GM12872 (cell line): ENCODE results near the gene TLCD2.

ENCODE experiments used
- TF ChIP-seq, protein P1 (sequence below): IDR thresholded peaks from 3 replicates; pipeline ENCODE4 v1.5.1; 2011; ENCODE audit warnings: low read depth, mild to moderate bottlenecking, low read length, moderate library complexity; ENCODE audit not compliant: insufficient read depth

Gene TLCD2

DNA sequence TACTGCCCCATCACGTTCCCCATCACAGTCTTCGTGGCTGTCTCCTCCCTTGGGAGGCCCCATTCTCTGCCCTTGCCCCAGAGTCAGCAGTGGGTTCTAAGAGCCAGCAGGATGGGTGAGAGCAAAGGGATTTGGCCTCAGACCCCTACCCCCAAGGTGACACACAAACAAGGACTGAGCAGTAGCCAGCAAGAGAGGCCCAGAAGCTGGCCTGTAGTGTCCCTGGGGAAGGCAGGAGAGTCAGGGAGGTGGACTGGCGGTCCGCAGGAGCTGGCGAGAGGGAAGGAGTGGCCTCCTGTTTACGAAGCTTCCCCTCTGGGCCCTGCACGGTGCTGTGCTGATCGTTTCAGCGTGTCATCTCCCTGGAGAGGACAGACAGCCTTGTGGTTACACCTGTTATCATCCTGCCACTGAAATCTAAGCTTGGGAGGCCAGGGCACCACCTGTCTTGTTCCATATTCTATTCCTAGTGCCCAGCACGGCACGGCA lies 22.7 kb upstream of the TLCD2 start:
- TF ChIP-seq, protein P1, sequence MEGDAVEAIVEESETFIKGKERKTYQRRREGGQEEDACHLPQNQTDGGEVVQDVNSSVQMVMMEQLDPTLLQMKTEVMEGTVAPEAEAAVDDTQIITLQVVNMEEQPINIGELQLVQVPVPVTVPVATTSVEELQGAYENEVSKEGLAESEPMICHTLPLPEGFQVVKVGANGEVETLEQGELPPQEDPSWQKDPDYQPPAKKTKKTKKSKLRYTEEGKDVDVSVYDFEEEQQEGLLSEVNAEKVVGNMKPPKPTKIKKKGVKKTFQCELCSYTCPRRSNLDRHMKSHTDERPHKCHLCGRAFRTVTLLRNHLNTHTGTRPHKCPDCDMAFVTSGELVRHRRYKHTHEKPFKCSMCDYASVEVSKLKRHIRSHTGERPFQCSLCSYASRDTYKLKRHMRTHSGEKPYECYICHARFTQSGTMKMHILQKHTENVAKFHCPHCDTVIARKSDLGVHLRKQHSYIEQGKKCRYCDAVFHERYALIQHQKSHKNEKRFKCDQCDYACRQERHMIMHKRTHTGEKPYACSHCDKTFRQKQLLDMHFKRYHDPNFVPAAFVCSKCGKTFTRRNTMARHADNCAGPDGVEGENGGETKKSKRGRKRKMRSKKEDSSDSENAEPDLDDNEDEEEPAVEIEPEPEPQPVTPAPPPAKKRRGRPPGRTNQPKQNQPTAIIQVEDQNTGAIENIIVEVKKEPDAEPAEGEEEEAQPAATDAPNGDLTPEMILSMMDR: no peak

DNA sequence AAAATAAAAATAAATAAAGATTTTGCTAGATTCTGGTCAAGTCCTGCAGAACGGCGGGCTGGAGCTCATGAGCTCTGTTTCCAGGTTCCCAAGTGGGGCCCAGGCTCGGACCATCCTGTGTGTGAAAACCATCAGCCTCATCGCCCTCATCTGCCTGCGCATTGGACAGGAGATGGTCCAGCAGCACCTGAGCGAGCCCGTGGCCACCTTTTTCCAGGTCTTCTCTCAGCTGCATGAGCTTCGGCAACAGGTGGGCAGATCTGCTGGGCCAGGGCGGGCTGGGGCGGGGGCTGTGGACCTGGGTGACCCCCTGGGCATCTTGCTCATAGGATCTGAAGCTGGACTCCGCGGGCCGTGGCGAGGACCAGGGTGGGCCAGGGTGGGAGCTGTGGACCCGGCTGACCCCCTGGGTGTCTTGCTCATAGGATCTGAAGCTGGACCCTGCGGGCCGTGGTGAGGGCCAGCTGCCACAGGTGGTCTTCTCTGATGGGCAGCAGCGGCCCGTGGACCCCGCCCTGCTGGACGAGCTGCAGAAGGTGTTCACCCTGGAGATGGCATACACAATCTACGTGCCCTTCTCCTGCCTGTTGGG lies 22.2 kb upstream of the TLCD2 start:
- TF ChIP-seq, protein P1: no peak

GRCh38 chr17:1731194-1731506 lies 21.0 kb upstream of the TLCD2 start:
- TF ChIP-seq, protein P1: no peak

DNA sequence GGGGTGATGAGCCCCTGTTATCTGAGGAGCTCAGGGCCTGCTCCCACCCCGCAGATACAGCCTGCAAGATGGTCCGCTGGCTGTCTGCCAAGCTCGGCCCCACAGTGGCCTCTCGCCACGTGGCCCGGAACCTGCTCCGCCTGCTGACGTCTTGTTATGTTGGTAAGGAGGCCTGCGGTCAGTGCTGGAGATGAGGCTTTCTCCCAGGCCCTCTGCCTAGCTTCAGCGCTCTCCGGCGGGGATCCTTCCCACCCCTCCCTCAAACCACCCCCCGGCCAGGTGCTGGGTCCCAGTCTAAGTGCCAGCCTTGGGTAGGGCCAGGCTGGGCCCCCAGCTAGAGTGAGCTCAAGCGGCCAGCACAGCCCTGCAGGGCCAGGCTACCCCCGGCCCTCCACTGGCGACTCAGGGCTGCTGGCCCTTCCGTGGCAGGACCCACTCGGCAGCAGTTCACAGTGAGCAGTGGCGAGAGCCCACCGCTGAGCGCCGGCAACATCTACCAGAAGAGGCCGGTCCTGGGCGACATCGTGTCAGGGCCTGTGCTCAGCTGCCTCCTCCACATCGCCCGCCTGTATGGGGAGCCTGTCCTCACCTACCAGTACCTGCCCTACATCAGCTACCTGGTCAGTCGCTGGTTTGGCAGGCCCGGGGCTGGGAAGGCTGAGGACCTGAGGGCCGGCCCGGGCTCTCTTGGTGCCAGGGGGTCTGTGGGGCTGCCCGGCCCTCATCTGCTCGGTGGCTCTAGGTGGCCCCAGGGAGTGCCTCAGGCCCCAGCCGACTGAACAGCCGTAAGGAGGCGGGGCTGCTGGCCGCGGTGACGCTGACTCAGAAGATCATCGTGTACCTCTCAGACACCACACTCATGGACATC lies 20.4 kb upstream of the TLCD2 start:
- TF ChIP-seq, protein P1: no peak

- TF ChIP-seq, protein P1: no peak
Observed at GRCh38 chr17:1729966-1730325, 19.8 kb upstream of the TLCD2 start.

- TF ChIP-seq, protein P1: no peak
Observed at GRCh38 chr17:1727876-1728630, 17.9 kb upstream of the TLCD2 start.

- TF ChIP-seq, protein P1: no peak
Observed at GRCh38 chr17:1727258-1727789, 17.1 kb upstream of the TLCD2 start.
